GM19324 (cell line): ENCODE data around the gene IL17RE.

ENCODE experiments used
- ATAC-seq: cut with Tn5 transposase; IDR thresholded peaks from one replicate; pipeline ENCODE4 v1.9.1; 2021; ENCODE audit warnings: mild to moderate bottlenecking, moderate library complexity; ENCODE audit not compliant: unreplicated experiment, low FRiP score

Gene IL17RE

DNA sequence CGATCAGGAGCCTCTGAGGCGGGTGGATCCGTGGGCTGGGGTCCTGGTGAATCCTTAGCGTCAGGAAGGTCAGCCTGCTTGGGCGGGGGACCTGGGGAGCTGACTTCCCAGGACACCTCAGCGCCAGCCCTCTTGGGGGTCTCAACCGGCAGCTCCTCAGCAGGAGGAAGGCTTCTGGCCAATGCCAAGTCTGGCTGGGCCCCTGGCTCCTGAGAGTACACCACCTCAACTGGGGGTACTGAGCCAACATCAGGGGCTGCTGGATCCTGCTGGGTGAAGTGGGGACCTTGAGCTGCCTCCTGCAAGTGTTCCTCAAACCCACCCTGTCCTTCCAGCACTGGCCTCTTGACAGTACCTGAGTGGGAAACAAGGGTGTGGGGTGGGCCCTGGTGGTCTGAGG lies 46.5 kb downstream of the IL17RE start:
- no peak for ATAC-seq

- ATAC-seq, result no peak
Measured at GRCh38 chr3:9949626-9950025, 47.0 kb downstream of the IL17RE start.

- ATAC-seq, result no peak
Measured at GRCh38 chr3:9951126-9951525, 48.5 kb downstream of the IL17RE start.

DNA sequence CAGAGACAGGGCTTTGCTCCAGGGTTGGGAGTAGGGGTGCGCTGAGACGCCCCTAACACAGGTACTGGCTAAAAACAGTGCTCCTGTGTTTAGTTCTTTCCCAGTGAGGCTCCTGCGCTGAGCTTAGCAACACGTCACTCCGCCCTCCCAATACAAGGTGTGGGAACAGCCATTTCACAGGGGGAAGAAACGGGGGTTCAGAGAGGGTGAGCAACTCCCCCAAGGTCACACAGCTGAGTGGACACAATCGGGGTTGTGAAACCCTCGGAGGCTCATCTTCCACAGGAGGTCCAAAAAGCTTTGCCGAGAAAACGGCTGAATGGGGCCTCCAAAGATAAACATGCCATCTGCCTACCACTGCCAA lies 48.9 kb downstream of the IL17RE start:
- ATAC-seq, result no peak

DNA sequence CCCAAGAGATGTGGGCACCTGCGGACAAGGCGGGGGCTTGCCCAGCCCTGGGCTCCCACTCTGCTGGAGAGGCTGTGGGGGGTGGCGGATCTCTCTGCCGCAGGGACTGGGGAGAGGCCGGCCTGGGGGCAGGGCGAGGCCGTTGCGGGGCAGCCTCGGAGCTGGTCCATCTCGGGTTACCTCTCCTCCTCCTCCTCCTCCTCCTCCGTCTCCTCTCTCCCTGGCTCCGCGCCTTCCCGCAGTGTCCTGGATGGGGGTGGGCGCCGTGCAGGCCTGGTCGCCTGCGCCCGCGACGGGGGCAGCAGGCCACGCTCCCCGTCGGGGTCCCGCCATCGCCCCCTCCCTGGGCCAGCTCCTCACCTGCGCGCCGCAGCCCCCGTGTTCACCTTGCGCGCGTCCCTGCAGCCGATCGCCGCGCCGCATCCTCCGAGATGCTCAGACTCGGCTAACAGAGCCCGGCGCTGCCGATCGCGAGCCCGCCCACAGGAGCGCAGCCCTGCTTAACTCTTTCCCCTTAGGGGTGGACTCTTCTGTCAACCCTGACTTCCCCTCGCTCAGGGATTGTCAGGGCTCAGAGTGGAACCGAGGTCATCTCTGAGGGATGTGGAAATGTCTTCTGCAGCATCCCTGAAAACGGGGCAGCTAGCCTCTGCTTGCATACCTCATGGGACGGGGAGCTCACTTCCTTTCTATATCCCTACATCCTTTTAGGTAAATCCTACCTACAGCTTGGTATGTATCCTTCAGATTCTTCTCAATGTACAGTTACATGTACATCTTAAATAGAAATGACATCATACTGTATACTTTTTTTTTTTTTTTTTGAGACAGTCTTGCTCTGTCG lies 49.5 kb downstream of the IL17RE start, which contains the start of gene PRRT3:
PRRT3 (minus strand) TSS at position 447 of the 844 bp plus-strand sequence. CDS start 2,293 bp downstream, outside the sequence.
- ATAC-seq, result peak; percentile 58

DNA sequence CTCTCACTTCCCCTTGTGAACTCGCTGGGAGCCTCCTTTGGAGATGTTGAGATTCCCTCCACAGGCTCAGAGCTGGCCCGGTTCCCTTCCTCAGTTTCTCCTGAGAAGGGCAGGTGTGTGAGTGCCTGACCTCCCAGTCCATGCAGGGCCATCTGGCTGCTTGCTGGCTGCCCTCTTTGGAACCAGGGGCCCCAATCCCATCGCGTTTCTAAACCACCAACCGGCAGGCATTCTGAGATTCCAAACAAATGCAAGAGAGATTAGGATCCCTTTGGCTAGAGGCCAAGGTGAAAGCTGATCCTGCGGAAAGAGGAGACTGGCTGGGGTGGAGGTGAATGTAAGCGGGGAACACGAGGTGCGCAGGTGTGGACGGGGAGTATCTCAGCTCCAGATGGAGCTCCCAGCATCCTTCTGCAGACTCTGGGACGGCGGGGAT lies 52.4 kb downstream of the IL17RE start:
- no peak for ATAC-seq

DNA sequence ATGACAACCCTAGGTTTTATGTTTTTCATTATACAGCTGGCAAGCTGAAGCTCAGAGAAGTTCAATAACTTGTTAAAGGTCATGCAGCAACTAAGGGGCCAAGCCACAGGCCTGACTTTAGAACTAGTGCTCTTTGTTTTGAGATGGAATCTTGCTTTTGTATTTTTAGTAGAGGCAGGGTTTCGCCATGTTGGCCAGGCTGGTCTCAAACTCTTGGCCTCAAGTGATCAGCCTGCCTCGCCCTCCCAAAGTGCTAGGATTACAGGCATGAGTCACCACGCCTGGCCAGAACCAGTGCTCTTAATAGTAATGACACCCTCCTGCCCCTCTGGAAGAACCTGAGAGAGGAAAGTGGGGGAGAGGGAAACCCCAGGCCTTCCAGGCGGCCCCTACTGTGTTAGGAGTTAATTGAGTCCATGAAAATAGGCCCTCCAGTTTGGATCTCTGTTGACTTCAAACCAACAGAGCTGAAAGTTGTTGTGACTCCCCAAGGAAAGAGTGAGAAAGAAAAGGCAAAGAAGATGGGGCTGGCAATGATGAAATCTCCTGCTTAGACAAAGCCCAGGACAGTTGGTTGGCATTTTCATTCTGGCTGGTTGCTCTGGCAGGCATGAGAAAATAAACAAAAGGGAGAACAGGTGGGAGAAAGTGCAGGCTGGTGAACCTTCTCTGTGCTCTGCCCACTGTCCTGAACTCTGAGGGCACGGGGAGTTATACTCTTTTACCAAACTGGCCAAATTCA lies 53.1 kb downstream of the IL17RE start:
- no peak for ATAC-seq

- ATAC-seq, result no peak
Measured at GRCh38 chr3:9957214-9957613, 54.6 kb downstream of the IL17RE start.

- no peak for ATAC-seq
Measured at GRCh38 chr3:9965200-9965875, 62.7 kb downstream of the IL17RE start.
